ENCODE results near the gene MEGF11. TPM values are rescaled to one million over a fixed set of nuclear protein-coding genes. Genes with fewer than 3 reads are reported as not detected.
A peak's percentile ranks its signal among the peaks of the same experiment; 100 is the strongest.

MEGF11 gene
- total and polyA plus RNA-seq, 4 donors: 6.2 to 20.3 (median 14.0) TPM

- DNase-seq (ENCODE audit: low read depth in 4 of 6, low spot score in 6 of 6): no peak
- H3K27me3 ChIP-seq (ENCODE audit: control insufficient read depth, insufficient read depth, low read length): no peaks in the 10 kb centered on the region
Observed at GRCh38 chr15:66120422-66120821, 133.1 kb downstream of the MEGF11 start.

GRCh38 chr15:66117841-66118240 lies 135.7 kb downstream of the MEGF11 start:
- H3K9me3 ChIP-seq (ENCODE audit: control insufficient read depth, insufficient read depth, low read length): no peaks in the 10 kb centered on the region
- H3K36me3 ChIP-seq (ENCODE audit: control insufficient read depth, insufficient read depth, low read length): peaks cover 3% of the 10 kb centered on the region
- no peaks in the 10 kb centered on the region for H3K4me1 ChIP-seq (ENCODE audit: control insufficient read depth, insufficient read depth, low read length)
- no peak for DNase-seq (ENCODE audit: low read depth in 4 of 6, low spot score in 6 of 6)
- H3K27ac ChIP-seq (ENCODE audit: low read depth, low read length): no peak overlapping the region
- no CpG with 5 or more reads among the region's 4 CpGs for WGBS (ENCODE audit: insufficient coverage)
- no peak overlapping the region for H3K4me3 ChIP-seq (ENCODE audit: low read depth, low read length)
- H3K27me3 ChIP-seq (ENCODE audit: control insufficient read depth, insufficient read depth, low read length): peaks cover 3% of the 10 kb centered on the region

More at GRCh38 chr15:66120422-66120821, 133.1 kb downstream of the MEGF11 start:
- no peaks in the 10 kb centered on the region for H3K36me3 ChIP-seq (ENCODE audit: control insufficient read depth, insufficient read depth, low read length)
- H3K4me1 ChIP-seq (ENCODE audit: control insufficient read depth, insufficient read depth, low read length): peaks cover 6% of the 10 kb centered on the region
- no peak overlapping the region for H3K4me3 ChIP-seq (ENCODE audit: low read depth, low read length)
- 80% methylated on average over 3 of the region's 5 CpGs for WGBS (ENCODE audit: insufficient coverage)
- H3K9me3 ChIP-seq (ENCODE audit: control insufficient read depth, insufficient read depth, low read length): no peaks in the 10 kb centered on the region
- H3K27ac ChIP-seq (ENCODE audit: low read depth, low read length): no peak overlapping the region

GRCh38 chr15:66115568-66116206 lies 137.9 kb downstream of the MEGF11 start:
- Histone ChIP-seq H3K27me3 (ENCODE audit: control insufficient read depth, insufficient read depth, low read length) (peaks cover 3% of the 10 kb centered on the region), H3K4me1 (ENCODE audit: control insufficient read depth, insufficient read depth, low read length) (no peaks in the 10 kb centered on the region), H3K36me3 (ENCODE audit: control insufficient read depth, insufficient read depth, low read length) (peaks cover 3% of the 10 kb centered on the region), H3K9me3 (ENCODE audit: control insufficient read depth, insufficient read depth, low read length) (no peaks in the 10 kb centered on the region), H3K4me3 (ENCODE audit: low read depth, low read length) (no peak overlapping the region), H3K27ac (ENCODE audit: low read depth, low read length) (no peak overlapping the region)
- WGBS (ENCODE audit: insufficient coverage): 65% methylated on average over 15 of the region's 18 CpGs
- DNase-seq (ENCODE audit: low read depth in 4 of 6, low spot score in 6 of 6): no peak

GRCh38 chr15:66114863-66115425 lies 138.6 kb downstream of the MEGF11 start:
- Histone ChIP-seq H3K27ac (ENCODE audit: low read depth, low read length) (no peak overlapping the region), H3K4me1 (ENCODE audit: control insufficient read depth, insufficient read depth, low read length) (no peaks in the 10 kb centered on the region), H3K36me3 (ENCODE audit: control insufficient read depth, insufficient read depth, low read length) (peaks cover 3% of the 10 kb centered on the region), H3K27me3 (ENCODE audit: control insufficient read depth, insufficient read depth, low read length) (peaks cover 3% of the 10 kb centered on the region), H3K4me3 (ENCODE audit: low read depth, low read length) (no peak overlapping the region), H3K9me3 (ENCODE audit: control insufficient read depth, insufficient read depth, low read length) (no peaks in the 10 kb centered on the region)
- no peak for DNase-seq (ENCODE audit: low read depth in 4 of 6, low spot score in 6 of 6)
- 95% methylated on average over 8 of the region's 8 CpGs for WGBS (ENCODE audit: insufficient coverage)

GRCh38 chr15:66112388-66112787 lies 141.2 kb downstream of the MEGF11 start:
- Histone ChIP-seq H3K36me3 (ENCODE audit: control insufficient read depth, insufficient read depth, low read length) (peaks cover 3% of the 10 kb centered on the region), H3K27me3 (ENCODE audit: control insufficient read depth, insufficient read depth, low read length) (peaks cover 5% of the 10 kb centered on the region), H3K4me3 (ENCODE audit: low read depth, low read length) (no peak overlapping the region), H3K4me1 (ENCODE audit: control insufficient read depth, insufficient read depth, low read length) (peaks cover 7% of the 10 kb centered on the region), H3K9me3 (ENCODE audit: control insufficient read depth, insufficient read depth, low read length) (no peaks in the 10 kb centered on the region), H3K27ac (ENCODE audit: low read depth, low read length) (no peak overlapping the region)
- DNase-seq (ENCODE audit: low read depth in 4 of 6, low spot score in 6 of 6): no peak
- WGBS (ENCODE audit: insufficient coverage): 100% methylated on average over 1 of the region's 1 CpG

- H3K27me3 ChIP-seq (ENCODE audit: control insufficient read depth, insufficient read depth, low read length): peaks cover 5% of the 10 kb centered on the region
- no peaks in the 10 kb centered on the region for H3K9me3 ChIP-seq (ENCODE audit: control insufficient read depth, insufficient read depth, low read length)
- H3K4me1 ChIP-seq (ENCODE audit: control insufficient read depth, insufficient read depth, low read length): peaks cover 13% of the 10 kb centered on the region
- H3K4me3 ChIP-seq (ENCODE audit: low read depth, low read length): no peak overlapping the region
- WGBS (ENCODE audit: insufficient coverage): no CpG with 5 or more reads among the region's 3 CpGs
- H3K27ac ChIP-seq (ENCODE audit: low read depth, low read length): no peak overlapping the region
- DNase-seq (ENCODE audit: low read depth in 4 of 6, low spot score in 6 of 6): no peak
- H3K36me3 ChIP-seq (ENCODE audit: control insufficient read depth, insufficient read depth, low read length): peaks cover 3% of the 10 kb centered on the region
Observed at GRCh38 chr15:66111363-66111762, 142.2 kb downstream of the MEGF11 start.

- Histone ChIP-seq H3K36me3 (ENCODE audit: control insufficient read depth, insufficient read depth, low read length) (peaks cover 3% of the 10 kb centered on the region), H3K4me3 (ENCODE audit: low read depth, low read length) (no peak overlapping the region), H3K9me3 (ENCODE audit: control insufficient read depth, insufficient read depth, low read length) (no peaks in the 10 kb centered on the region), H3K4me1 (ENCODE audit: control insufficient read depth, insufficient read depth, low read length) (peaks cover 18% of the 10 kb centered on the region), H3K27me3 (ENCODE audit: control insufficient read depth, insufficient read depth, low read length) (peaks cover 5% of the 10 kb centered on the region), H3K27ac (ENCODE audit: low read depth, low read length) (no peak overlapping the region)
- no CpG with 5 or more reads among the region's 4 CpGs for WGBS (ENCODE audit: insufficient coverage)
- no peak for DNase-seq (ENCODE audit: low read depth in 4 of 6, low spot score in 6 of 6)
Observed at GRCh38 chr15:66110864-66111263, 142.7 kb downstream of the MEGF11 start.

GRCh38 chr15:66109826-66110225 lies 143.7 kb downstream of the MEGF11 start:
- peaks cover 5% of the 10 kb centered on the region for H3K27me3 ChIP-seq (ENCODE audit: control insufficient read depth, insufficient read depth, low read length)
- H3K4me1 ChIP-seq (ENCODE audit: control insufficient read depth, insufficient read depth, low read length): peaks cover 29% of the 10 kb centered on the region
- no peak overlapping the region for H3K27ac ChIP-seq (ENCODE audit: low read depth, low read length)
- WGBS (ENCODE audit: insufficient coverage): 78% methylated on average over 5 of the region's 5 CpGs
- H3K36me3 ChIP-seq (ENCODE audit: control insufficient read depth, insufficient read depth, low read length): peaks cover 3% of the 10 kb centered on the region
- H3K4me3 ChIP-seq (ENCODE audit: low read depth, low read length): no peak overlapping the region
- H3K9me3 ChIP-seq (ENCODE audit: control insufficient read depth, insufficient read depth, low read length): no peaks in the 10 kb centered on the region
- no peak for DNase-seq (ENCODE audit: low read depth in 4 of 6, low spot score in 6 of 6)

- DNase-seq (ENCODE audit: low read depth in 4 of 6, low spot score in 6 of 6): peak in 1 of 6 donors; percentile 74
- WGBS (ENCODE audit: insufficient coverage): 66% methylated on average over 14 of the region's 16 CpGs
Observed at GRCh38 chr15:66108483-66109265, 144.9 kb downstream of the MEGF11 start.

More at GRCh38 chr15:66108483-66109265, 144.9 kb downstream of the MEGF11 start:
- Histone ChIP-seq H3K36me3 (ENCODE audit: control insufficient read depth, insufficient read depth, low read length) (no peaks in the 10 kb centered on the region), H3K27ac (ENCODE audit: low read depth, low read length) (no peak overlapping the region), H3K9me3 (ENCODE audit: control insufficient read depth, insufficient read depth, low read length) (no peaks in the 10 kb centered on the region), H3K4me1 (ENCODE audit: control insufficient read depth, insufficient read depth, low read length) (peaks cover 31% of the 10 kb centered on the region), H3K27me3 (ENCODE audit: control insufficient read depth, insufficient read depth, low read length) (peaks cover 5% of the 10 kb centered on the region), H3K4me3 (ENCODE audit: low read depth, low read length) (no peak overlapping the region)
